GM23338 (cell line): Measurements from ENCODE around the gene DOCK1. TPM values are rescaled to one million over a fixed set of nuclear protein-coding genes. Genes with fewer than 3 reads are reported as not detected.

Source experiments
- ATAC-seq: fragments of 200-7000 bp; cut with Tn5 transposase; 3 replicates; pipeline ENCODE4 v1.9.1; 2020
- DNase-seq: peaks from one replicate; pipeline ENCODE4 v3.0.0-alpha.2; 2015; ENCODE audit warnings: low spot score
- H2AFZ ChIP-seq: fragments of 200-600 bp; sonication (generic); 2 replicates; pipeline ENCODE4 v1.8.0; 2016; ENCODE audit warnings: antibody characterized with exemption, mild to moderate bottlenecking, moderate library complexity
- H3F3A ChIP-seq: fragments of 200-600 bp; sonication (generic); replicated peaks from 2 replicates; pipeline ENCODE4 v1.8.0; 2017; ENCODE audit warnings: antibody characterized with exemption, mixed run types, low read depth
- H3K27ac ChIP-seq: fragments of 200-600 bp; sonication (generic); 2 replicates; pipeline ENCODE4 v1.6.1; 2016; ENCODE audit warnings: low read depth
- H3K27me3 ChIP-seq: fragments of 200-600 bp; sonication (generic); 2 replicates; pipeline ENCODE4 v1.8.0; 2016; ENCODE audit warnings: mild to moderate bottlenecking, mixed run types, moderate library complexity; ENCODE audit not compliant: insufficient read depth
- H3K36me3 ChIP-seq: fragments of 200-600 bp; sonication (generic); 2 replicates; pipeline ENCODE4 v1.8.0; 2016; ENCODE audit warnings: mild to moderate bottlenecking; ENCODE audit not compliant: insufficient read depth
- H3K4me1 ChIP-seq: fragments of 200-600 bp; sonication (generic); 2 replicates; pipeline ENCODE4 v1.8.0; 2016; ENCODE audit warnings: mild to moderate bottlenecking, moderate library complexity; ENCODE audit not compliant: insufficient read depth
- H3K4me2 ChIP-seq: fragments of 200-600 bp; sonication (generic); 2 replicates; pipeline ENCODE4 v1.7.1; 2017; ENCODE audit warnings: mixed run types
- H3K4me3 ChIP-seq: fragments of 200-600 bp; sonication (generic); 2 replicates; pipeline ENCODE4 v1.6.1; 2016; ENCODE audit warnings: mixed run types
- H3K79me2 ChIP-seq: fragments of 200-600 bp; sonication (generic); replicated peaks from 2 replicates; pipeline ENCODE4 v1.8.0; 2017; ENCODE audit warnings: mild to moderate bottlenecking; ENCODE audit not compliant: insufficient read depth
- H3K9me2 ChIP-seq: fragments of 200-600 bp; sonication (generic); 2 replicates; pipeline ENCODE4 v1.8.0; 2017; ENCODE audit not compliant: insufficient read depth
- H4K20me1 ChIP-seq: fragments of 200-600 bp; sonication (generic); replicated peaks from 2 replicates; pipeline ENCODE4 v1.8.0; 2017; ENCODE audit warnings: mild to moderate bottlenecking; ENCODE audit not compliant: insufficient read depth
- H3K27ac Mint-ChIP-seq: 2 replicates; pipeline ENCODE4 v1.8.0; 2020; ENCODE audit warnings: inconsistent platforms, mild to moderate bottlenecking, moderate library complexity, mixed read lengths
- H3K27me3 Mint-ChIP-seq: 3 replicates; pipeline ENCODE4 v1.8.0; 2022; ENCODE audit warnings: low read depth, mild to moderate bottlenecking, moderate library complexity, mixed read lengths, inconsistent platforms; ENCODE audit not compliant: insufficient read depth, poor library complexity
- H3K36me3 Mint-ChIP-seq: 3 replicates; pipeline ENCODE4 v1.8.0; 2021; ENCODE audit warnings: low read depth, mild to moderate bottlenecking, inconsistent platforms, moderate library complexity, mixed read lengths
- H3K4me1 Mint-ChIP-seq: 3 replicates; pipeline ENCODE4 v1.8.0; 2020; ENCODE audit warnings: mild to moderate bottlenecking, inconsistent platforms, mixed read lengths
- H3K4me3 Mint-ChIP-seq: 3 replicates; pipeline ENCODE4 v1.8.0; 2021; ENCODE audit warnings: moderate library complexity, mild to moderate bottlenecking, inconsistent platforms, mixed read lengths
- H3K9me3 Mint-ChIP-seq: 3 replicates; pipeline ENCODE4 v1.8.0; 2020; ENCODE audit warnings: moderate library complexity, mild to moderate bottlenecking, inconsistent platforms, mixed read lengths
- EZH2phosphoT487 ChIP-seq: fragments of 200-600 bp; sonication (generic); IDR thresholded peaks from one replicate; pipeline ENCODE4 v1.8.1; 2018; ENCODE audit warnings: antibody characterized with exemption; ENCODE audit not compliant: unreplicated experiment
- polyA plus RNA-seq: library from polyadenylated mRNA; unstranded; fragments of >200 nt; fragmentation: Nextera tagmentation; extraction: Ambion mirVana; gene quantifications from 2 replicates; pipeline ENCODE4 v1.2.1, GENCODE V29; 2016
- total RNA-seq: library from RNA; depleted of rRNA; stranded (reverse); fragments of >200 nt; shearing (Covaris generic); gene quantifications from 2 replicates; pipeline ENCODE4 v1.2.3, GENCODE V29; 2014
- TF ChIP-seq, protein P1 (sequence below), 2 experiments: fragments of 200-600 bp in 1 of 2; sonication (generic) in 1 of 2; conservative IDR thresholded peaks; 2 replicates each; pipeline versions ENCODE4 v1.5.1 to v1.6.1; 2016 to 2017; ENCODE audit warnings: antibody characterized with exemption in 2 of 2, low read depth in 2 of 2, mild to moderate bottlenecking in 2 of 2, moderate library complexity in 1 of 2
- TF ChIP-seq, protein P2 (sequence below): fragments of 250-450 bp; sonication (Bioruptor Pico); IDR thresholded peaks from 2 replicates; pipeline ENCODE4 v1.5.0; 2020; ENCODE audit warnings: mild to moderate bottlenecking, moderate library complexity

Gene DOCK1
- total and polyA plus RNA-seq, 2 experiments from 2014 or later: 13.2 to 55.3 TPM

DNA sequence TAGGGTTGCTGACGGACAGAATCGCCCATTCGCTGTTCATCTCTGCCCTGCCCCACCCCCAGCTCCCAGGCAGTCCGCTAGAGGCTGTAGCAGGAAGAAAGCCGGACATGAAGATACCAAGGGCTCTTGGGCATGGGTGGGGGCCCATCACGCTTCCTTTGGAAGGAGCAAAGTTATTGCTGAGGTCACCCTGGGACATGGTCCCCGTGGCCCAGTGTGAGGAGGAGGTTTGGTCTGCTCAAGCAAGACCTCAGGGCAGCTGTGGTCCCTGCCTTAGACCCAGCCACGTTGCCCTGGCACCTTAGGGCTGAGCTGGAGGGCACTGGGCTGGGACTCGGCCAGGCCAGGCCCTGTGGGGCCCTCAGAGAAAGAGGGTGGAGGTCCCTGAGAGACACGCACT is 511.8 kb downstream of the DOCK1 start:
- H3K27ac ChIP-seq: no peak overlapping the region
- TF ChIP-seq, protein P1, sequence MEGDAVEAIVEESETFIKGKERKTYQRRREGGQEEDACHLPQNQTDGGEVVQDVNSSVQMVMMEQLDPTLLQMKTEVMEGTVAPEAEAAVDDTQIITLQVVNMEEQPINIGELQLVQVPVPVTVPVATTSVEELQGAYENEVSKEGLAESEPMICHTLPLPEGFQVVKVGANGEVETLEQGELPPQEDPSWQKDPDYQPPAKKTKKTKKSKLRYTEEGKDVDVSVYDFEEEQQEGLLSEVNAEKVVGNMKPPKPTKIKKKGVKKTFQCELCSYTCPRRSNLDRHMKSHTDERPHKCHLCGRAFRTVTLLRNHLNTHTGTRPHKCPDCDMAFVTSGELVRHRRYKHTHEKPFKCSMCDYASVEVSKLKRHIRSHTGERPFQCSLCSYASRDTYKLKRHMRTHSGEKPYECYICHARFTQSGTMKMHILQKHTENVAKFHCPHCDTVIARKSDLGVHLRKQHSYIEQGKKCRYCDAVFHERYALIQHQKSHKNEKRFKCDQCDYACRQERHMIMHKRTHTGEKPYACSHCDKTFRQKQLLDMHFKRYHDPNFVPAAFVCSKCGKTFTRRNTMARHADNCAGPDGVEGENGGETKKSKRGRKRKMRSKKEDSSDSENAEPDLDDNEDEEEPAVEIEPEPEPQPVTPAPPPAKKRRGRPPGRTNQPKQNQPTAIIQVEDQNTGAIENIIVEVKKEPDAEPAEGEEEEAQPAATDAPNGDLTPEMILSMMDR (conservative IDR thresholded peaks at IDR 0.05; ENCODE audit: low read depth in 2 of 2): no peak
- TF ChIP-seq, protein P2, sequence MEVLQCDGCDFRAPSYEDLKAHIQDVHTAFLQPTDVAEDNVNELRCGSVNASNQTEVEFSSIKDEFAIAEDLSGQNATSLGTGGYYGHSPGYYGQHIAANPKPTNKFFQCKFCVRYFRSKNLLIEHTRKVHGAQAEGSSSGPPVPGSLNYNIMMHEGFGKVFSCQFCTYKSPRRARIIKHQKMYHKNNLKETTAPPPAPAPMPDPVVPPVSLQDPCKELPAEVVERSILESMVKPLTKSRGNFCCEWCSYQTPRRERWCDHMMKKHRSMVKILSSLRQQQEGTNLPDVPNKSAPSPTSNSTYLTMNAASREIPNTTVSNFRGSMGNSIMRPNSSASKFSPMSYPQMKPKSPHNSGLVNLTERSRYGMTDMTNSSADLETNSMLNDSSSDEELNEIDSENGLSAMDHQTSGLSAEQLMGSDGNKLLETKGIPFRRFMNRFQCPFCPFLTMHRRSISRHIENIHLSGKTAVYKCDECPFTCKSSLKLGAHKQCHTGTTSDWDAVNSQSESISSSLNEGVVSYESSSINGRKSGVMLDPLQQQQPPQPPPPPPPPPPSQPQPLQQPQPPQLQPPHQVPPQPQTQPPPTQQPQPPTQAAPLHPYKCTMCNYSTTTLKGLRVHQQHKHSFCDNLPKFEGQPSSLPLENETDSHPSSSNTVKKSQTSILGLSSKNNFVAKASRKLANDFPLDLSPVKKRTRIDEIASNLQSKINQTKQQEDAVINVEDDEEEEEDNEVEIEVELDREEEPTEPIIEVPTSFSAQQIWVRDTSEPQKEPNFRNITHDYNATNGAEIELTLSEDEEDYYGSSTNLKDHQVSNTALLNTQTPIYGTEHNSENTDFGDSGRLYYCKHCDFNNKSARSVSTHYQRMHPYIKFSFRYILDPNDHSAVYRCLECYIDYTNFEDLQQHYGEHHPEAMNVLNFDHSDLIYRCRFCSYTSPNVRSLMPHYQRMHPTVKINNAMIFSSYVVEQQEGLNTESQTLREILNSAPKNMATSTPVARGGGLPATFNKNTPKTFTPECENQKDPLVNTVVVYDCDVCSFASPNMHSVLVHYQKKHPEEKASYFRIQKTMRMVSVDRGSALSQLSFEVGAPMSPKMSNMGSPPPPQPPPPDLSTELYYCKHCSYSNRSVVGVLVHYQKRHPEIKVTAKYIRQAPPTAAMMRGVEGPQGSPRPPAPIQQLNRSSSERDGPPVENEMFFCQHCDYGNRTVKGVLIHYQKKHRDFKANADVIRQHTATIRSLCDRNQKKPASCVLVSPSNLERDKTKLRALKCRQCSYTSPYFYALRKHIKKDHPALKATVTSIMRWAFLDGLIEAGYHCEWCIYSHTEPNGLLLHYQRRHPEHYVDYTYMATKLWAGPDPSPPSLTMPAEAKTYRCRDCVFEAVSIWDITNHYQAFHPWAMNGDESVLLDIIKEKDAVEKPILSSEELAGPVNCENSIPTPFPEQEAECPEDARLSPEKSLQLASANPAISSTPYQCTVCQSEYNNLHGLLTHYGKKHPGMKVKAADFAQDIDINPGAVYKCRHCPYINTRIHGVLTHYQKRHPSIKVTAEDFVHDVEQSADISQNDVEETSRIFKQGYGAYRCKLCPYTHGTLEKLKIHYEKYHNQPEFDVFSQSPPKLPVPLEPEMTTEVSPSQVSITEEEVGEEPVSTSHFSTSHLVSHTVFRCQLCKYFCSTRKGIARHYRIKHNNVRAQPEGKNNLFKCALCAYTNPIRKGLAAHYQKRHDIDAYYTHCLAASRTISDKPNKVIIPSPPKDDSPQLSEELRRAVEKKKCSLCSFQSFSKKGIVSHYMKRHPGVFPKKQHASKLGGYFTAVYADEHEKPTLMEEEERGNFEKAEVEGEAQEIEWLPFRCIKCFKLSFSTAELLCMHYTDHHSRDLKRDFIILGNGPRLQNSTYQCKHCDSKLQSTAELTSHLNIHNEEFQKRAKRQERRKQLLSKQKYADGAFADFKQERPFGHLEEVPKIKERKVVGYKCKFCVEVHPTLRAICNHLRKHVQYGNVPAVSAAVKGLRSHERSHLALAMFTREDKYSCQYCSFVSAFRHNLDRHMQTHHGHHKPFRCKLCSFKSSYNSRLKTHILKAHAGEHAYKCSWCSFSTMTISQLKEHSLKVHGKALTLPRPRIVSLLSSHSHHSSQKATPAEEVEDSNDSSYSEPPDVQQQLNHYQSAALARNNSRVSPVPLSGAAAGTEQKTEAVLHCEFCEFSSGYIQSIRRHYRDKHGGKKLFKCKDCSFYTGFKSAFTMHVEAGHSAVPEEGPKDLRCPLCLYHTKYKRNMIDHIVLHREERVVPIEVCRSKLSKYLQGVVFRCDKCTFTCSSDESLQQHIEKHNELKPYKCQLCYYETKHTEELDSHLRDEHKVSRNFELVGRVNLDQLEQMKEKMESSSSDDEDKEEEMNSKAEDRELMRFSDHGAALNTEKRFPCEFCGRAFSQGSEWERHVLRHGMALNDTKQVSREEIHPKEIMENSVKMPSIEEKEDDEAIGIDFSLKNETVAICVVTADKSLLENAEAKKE: no peak
- TF ChIP-seq EZH2phosphoT487: no peak
- no peak overlapping the region for H3K4me3 ChIP-seq
- H3K9me3 Mint-ChIP-seq: no peaks in the 10 kb centered on the region
- peaks cover 9% of the 10 kb centered on the region for H3K27me3 Mint-ChIP-seq
- H3K27ac Mint-ChIP-seq: no peak overlapping the region
- H3K4me2 ChIP-seq: no peak overlapping the region
- DNase-seq: no peak
- no peak overlapping the region for H2AFZ ChIP-seq
- H3K4me3 Mint-ChIP-seq: no peak overlapping the region
- no peaks in the 10 kb centered on the region for H3K36me3 ChIP-seq
- H3F3A ChIP-seq: no peaks in the 10 kb centered on the region
- no peaks in the 10 kb centered on the region for H3K27me3 ChIP-seq
- peaks cover 15% of the 10 kb centered on the region for H3K36me3 Mint-ChIP-seq
- no peaks in the 10 kb centered on the region for H3K79me2 ChIP-seq
- ATAC-seq: no peak
- H3K4me1 Mint-ChIP-seq: peaks cover 5% of the 10 kb centered on the region; the same call in 2 of the 3 replicates
- no peaks in the 10 kb centered on the region for H3K4me1 ChIP-seq
- H4K20me1 ChIP-seq: no peaks in the 10 kb centered on the region
- no peaks in the 10 kb centered on the region for H3K9me2 ChIP-seq
